NCI-H526 (cell line): Measurements from ENCODE around the gene MT1X.
"Not testable (repeated sequence)": the region's sequence is repeated elsewhere in the genome, so short reads cannot be mapped to it uniquely, and the experiment has no call there.

Source experiments
- DNase-seq, 2 experiments: peaks; one replicate each; lab custom pipeline; 2025; lab: John Stamatoyannopoulos, UW

Gene MT1X

GRCh38 chr16:56710181-56710737 is 28.0 kb downstream of the MT1X start:
- DNase-seq: no peak

GRCh38 chr16:56711862-56712261 is 29.6 kb downstream of the MT1X start:
- no peak for DNase-seq

- no peak for DNase-seq
Measured at GRCh38 chr16:56713794-56714193, 31.5 kb downstream of the MT1X start.

DNA sequence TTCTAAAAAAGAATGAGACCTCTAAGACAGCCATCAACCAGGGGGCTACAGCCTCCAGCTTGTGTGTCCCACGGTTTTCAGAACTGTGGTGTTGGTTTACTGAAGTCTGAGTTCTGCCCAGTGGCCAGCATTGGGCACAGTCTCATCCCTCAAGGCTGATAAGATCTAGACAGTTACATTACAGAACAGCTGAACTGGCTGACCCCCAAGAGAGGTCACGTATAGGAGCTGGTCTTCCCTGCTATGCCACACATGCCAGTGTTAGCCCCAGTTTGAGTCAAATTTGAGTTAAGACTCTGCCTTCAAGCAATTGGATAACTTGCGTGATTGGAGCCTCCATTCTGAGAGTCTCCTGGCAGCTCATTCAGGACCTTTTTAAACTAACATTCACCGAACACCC is 32.9 kb downstream of the MT1X start:
- no peak for DNase-seq

DNA sequence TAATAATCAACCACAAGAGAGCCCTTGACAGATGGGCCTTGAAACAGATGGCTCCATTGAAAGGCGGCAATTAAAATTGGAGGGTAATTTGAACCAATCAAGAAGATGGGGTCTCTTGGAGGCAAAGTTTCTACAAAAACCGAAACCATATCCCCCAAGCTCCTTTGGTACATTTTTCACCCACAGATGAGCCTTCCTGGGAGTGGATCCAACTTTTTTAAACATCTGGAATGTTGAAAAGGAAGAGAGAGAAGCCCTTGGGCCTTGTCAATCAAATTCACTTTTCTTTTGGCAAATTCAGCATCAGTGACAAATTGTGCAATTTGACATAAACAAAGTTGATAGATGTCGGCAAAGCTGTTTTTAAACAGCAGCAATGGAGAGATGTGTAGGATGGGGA is 34.5 kb downstream of the MT1X start:
- no peak for DNase-seq

DNA sequence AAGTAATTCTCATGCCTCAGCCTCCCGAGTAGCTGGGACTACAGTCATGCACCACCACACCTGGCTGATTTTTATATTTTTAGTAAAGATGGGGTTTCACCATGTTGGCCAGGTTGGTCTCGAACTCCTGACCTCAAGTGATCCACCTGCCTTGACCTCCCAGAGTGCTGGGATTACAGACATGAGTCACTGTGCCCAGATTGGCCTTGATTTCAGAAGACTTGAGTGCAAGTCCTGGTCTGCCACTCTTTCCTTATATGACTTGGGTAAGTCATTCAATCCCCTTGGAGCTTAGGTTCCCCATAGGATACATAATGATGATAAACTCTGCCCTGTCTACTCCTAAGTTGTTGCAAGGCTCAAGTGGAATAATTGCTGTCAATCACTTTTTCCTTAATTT is 35.3 kb downstream of the MT1X start:
- DNase-seq: not testable (repeated sequence)

GRCh38 chr16:56722200-56722842 is 40.1 kb downstream of the MT1X start:
- DNase-seq: no peak

GRCh38 chr16:56724191-56724590 is 41.9 kb downstream of the MT1X start:
- no peak for DNase-seq

GRCh38 chr16:56726283-56726682 is 44.0 kb downstream of the MT1X start:
- no peak for DNase-seq

DNA sequence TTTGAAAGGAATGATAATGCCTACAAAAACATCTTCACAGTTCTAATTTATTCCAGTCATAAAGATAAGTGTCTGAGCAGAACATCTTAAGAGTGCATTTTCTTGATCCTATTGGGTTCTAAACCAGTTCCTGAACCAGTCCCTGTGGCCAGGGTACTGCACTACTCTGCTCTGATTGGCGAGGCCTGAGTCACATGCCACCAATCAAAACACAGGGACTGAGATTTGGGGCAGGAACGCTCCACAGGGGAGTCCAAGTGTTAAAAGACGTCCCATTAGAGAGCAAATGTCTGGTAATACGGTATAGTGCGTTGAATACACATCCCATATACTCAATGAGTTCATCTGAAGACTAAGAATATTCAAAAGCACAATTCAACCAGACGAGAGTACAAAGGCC is 44.7 kb downstream of the MT1X start:
- DNase-seq: no peak

GRCh38 chr16:56728027-56728426 is 45.8 kb downstream of the MT1X start:
- no peak for DNase-seq

DNA sequence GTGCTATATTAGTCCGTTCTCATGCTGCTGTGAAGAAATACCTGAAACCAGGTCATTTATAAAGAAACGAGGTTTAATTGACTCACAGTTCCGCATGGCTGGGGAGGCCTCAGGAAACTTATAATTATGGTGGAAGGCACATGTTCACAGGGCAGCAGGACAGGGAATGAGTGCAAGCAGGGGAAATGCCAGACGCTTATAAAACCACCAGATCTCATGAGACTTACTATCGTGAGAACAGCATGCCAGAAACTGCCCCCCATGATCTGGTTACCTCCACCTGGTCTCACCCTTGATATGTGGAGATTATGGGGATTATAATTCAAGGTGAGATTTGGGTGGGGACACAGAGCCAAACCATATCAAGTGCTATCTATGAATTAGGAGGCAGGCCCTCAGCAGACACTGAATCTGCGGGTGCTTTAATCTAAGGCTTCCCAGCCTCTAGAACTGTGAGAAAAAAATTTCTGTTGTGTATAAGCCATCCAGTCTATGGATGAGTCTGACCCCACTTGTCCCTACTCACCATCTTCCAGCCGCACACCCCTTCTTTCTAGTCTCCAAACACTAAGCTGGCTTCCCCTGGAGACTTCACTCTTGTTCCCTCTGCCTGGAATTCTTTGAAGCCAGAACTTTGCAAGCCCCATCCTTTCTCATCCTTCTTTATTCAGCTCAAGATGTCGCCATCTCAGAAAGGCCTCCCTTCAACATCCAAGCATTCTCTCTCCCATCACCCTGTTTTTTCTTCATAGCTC is 46.9 kb downstream of the MT1X start:
- DNase-seq: peak in 1 of 2 experiments; percentile 5

GRCh38 chr16:56729735-56730662 is 47.7 kb downstream of the MT1X start, which contains the start of gene NUP93:
Gene NUP93 (plus strand): TSS chr16:56730129. CDS start chr16:56748248, 18,119 bp downstream.
- peak; percentile 66 to 92 for DNase-seq

- no peak for DNase-seq
Measured at GRCh38 chr16:56732366-56732765, 50.1 kb downstream of the MT1X start.

- DNase-seq: no peak
Measured at GRCh38 chr16:56732832-56733231, 50.6 kb downstream of the MT1X start.
